HuH-7 (cell line): ENCODE results near the gene NOSIP.
A peak's percentile ranks its signal among the peaks of the same experiment; 100 is the strongest.

Experiments used
- DNase-seq: peaks from one replicate; pipeline ENCODE4 v3.0.0; 2011; ENCODE audit warnings: low spot score

The NOSIP gene

DNA sequence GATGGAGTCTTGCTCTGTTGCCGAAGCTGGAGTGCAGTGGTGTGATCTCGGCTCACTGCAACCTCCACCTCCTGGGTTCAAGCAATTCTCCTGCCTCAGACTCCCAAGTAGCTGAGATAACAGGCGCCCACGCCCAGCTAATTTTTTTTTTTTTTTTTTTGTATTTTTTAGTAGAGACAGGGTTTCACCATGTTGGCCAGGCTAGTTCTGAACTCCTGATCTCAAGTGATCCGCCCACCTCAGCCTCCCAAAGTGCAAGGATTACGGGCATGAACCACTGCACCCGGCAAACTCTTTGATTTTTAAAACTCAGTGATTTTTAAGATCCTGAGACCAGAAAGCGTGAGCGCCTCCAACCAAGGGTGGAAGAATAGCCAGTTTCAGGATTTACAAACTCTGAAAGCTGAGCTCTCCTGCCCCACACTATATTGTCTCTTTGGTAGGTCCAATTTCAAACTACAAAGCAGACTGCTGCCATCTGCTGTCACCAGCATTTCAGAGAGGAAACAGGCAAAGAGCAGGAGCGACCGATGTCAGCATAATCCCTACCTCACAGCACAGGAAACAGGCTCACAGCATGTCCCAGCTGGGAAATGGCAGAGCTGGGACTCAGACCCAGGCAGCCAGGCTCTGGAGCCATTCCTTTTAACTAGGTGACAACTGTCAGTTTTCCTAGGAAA lies 9.2 kb downstream of the NOSIP start:
- DNase-seq = no peak

DNA sequence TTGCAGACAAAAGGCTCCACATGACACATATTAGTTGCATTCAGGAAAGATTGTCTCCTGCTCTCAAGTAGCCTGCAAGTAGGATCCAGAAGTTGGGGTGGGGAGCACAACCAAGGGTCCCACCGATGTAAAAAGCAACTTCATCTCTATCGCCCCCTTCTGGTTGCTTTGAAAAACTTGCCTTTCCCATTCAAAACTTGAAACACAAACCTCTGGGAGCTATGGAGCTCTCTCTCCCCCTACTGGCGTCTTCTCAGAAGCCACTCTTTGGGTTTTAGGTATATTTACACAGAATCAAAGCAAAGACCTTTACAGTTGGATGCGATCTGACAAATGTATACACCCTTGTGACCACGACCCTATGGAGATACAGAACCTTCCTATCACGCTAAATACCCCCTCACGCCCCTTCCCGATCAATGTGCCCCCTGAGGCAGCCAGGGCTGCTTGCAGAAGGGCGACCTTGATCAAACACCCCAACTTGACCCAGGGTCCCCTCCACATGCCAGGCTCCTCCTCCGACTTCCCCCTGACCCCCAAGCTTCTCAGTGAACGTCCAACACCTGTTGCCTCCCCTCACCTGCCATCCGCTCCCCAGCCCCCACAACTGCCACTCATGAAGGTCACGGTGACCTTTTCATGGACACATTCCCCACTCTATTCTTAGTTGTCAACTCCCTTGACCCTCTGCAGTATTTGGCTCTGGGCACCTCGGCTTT lies 10.1 kb downstream of the NOSIP start:
- DNase-seq = peak; percentile 72

DNA sequence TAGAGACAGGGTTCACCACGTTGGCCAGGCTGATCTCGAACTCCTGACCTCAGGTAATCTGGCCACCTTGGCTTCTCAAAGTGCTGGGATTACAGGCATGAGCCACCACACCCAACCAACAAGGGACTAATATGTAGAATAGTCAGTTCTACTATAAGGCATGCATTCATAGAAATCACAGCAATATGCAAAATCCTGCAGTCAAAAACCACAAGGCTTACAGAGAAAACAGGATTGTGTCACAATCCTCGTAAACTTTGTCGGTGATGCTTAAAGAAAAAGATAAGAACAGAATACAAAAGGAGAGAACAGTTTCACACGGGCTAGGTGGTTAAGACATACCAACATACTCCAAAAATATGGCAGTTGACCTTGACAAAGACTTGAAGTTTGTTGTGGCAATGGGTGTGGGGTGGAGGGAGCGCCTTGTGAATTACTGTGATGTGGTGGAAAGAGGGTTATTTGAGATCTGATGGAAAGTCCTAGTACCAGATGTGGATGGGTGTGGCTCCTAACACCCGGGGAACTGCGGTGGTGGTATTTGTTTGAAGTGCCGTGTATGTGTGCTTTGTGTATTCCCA lies 12.4 kb downstream of the NOSIP start:
- DNase-seq = no peak

DNA sequence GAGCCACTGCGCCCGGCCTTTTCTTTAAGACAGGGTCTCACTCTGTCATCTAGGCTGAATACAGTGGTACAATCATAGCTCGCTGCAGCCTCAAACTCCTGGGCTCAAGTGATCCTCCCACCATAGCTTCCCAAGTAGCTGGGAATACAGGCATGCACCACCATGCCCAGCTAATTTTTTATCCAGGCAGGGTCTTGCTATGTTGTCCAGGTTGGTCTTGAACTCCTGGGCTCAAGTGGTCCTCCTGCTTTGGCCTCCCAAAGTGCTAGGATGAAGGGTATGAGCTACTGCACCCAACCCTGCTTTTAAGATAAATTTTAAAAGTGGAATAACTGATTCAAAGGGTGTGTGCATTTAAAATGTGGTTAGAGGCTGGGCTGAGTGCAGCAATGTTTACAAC lies 14.1 kb downstream of the NOSIP start:
- no peak for DNase-seq

DNA sequence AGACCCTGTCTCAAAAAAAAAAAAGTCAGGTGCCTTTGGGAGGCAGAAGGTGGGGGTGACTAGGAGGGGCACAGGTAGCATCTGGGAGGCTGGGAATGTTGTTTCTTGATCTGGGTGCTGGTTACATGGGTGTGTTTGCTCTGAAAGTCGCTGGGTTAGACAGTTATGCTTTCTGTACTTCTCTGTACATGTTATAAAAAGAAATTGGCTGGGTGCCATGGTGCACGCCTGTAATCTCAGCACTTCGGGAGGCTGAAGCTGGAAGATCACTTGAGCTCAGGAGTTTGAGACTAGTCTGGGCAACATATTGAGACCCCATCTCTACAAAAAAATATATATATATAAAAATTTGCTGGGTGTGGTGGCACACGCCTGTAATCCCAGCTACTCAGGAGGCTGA lies 15.1 kb downstream of the NOSIP start:
- no peak for DNase-seq

DNA sequence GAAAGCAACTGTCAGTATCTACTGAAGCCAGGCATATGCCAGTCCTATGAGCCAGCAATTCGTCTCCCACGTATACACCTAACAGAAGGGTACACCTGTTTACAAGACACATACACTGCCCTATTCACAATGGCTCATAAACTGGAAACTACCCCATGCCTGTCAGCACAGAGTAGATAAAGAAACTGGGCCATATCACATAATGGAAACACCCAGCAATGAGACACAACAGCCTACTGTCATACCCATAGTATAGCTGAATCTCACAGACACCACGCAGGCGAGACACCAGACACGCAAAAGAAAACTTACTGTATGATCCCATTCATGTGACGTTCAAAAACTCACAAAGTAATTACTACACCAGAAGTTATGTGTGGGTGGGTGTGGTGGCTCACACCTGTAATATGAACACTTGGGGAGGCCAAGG lies 15.7 kb downstream of the NOSIP start:
- no peak for DNase-seq

DNA sequence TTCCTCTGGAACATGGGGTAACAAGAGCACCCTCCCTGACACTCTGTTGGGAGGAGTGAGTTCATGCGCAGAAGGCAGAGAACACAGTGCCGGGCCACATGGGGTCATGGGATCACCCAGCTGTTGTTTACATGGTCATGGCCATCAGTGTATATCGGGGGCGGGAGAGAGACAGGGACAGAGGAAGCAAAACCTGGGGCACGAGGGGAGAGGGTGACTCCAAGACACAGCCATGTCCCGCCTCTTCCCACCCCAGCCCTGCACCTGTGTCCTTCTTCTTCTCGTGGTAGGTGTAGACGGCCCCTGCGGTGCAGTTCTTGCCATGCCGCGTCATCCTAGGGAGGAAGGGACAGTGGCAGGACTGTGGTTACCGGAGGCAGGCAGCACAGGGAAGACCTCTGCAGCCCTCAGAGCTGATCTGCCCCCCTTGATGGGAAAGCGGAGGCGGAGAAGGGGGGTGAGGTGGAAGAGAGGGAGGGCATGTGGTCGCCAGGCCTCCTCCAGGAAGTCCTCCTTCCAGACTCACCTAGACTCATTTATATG lies 19.9 kb downstream of the NOSIP start:
- DNase-seq = no peak

DNA sequence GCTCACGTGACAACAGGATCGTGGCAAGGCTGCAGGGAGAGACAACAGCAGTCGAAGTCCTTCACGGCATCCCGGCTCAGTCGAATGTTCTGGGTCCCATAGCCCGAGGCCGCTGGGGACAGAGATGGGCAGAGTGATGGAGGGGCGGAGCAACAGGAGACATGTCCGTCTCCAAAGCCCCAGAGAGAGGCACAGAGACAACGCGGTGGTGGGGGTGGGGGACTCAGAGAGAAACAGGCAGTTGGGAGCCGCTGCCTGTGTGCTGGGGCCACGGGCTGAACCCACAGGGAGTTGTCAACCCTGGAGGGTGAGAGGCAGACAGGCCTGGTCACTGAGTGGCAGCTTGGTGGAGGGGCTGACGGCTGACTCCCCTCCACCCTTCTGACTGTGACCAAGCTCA lies 20.4 kb downstream of the NOSIP start:
- DNase-seq = no peak

DNA sequence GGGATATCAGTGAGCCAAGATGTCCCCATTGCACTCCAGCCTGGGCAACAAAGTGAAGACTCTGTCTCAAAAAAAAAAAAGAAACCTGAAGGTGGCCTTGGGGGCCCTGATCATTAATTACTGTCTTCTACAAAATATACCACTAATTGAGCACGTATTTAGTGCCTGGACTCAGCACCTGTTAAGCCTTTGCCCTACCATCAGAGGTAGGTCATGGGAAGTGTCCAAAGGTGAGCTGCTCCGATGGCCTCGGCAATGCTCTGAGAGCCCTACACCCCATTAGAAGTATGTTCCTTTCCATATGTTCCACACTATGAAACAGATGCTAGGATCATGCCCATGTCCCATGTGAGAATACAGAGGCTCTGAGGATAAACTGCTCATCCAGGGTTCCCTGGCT lies 20.9 kb downstream of the NOSIP start:
- DNase-seq = no peak

DNA sequence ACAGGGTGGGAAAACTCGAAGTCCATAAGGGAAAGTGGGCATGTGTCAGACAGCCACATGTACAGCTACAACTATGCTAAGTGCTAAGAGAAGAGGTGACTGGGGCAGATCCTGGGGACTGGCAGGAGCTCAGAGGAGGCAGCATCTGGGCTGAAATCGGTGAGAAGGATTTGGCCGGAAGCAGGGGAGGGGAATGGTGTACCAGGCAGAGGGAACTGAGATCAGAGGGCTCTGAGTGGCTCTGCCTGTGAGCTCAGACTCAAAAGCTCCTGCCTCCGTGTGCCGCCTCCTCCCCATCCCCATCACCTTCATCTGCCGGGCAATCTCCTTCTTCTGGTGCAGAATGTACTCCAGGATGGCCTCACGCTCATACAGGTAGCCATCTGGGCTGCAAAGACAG lies 21.8 kb downstream of the NOSIP start:
- DNase-seq = no peak

DNA sequence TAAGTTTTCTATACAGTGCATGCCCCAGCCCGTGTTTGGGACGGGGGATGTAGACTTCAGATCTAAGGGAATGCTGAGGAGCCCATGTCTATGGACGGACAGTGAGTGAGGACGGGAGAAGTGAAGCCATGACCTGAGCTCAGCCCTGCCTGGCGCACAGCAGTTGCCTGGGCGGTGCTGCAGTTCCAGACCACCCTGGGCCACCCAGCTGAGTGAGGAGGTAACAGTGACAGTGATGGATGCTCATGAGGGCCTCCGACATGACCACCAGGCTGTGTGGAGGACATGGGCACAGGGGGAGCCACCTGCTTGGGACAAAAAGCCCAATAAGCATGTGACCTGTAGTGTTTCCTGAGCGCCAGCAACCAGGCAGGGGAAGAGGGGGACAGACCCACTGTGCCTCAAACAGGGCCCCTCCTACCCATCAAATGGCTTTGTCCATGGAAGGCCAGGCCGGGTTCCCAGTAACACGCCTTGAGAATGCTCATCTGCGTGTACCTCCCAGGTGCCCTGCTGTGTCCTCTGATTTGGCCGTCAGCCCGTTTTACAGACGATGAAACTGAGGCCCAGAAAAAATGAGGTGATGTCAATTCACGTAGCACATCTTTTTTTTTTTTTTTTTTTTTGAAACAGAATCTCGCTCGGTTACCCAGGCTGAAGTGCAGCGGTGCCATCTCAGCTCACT lies 22.6 kb downstream of the NOSIP start:
- DNase-seq = no peak

DNA sequence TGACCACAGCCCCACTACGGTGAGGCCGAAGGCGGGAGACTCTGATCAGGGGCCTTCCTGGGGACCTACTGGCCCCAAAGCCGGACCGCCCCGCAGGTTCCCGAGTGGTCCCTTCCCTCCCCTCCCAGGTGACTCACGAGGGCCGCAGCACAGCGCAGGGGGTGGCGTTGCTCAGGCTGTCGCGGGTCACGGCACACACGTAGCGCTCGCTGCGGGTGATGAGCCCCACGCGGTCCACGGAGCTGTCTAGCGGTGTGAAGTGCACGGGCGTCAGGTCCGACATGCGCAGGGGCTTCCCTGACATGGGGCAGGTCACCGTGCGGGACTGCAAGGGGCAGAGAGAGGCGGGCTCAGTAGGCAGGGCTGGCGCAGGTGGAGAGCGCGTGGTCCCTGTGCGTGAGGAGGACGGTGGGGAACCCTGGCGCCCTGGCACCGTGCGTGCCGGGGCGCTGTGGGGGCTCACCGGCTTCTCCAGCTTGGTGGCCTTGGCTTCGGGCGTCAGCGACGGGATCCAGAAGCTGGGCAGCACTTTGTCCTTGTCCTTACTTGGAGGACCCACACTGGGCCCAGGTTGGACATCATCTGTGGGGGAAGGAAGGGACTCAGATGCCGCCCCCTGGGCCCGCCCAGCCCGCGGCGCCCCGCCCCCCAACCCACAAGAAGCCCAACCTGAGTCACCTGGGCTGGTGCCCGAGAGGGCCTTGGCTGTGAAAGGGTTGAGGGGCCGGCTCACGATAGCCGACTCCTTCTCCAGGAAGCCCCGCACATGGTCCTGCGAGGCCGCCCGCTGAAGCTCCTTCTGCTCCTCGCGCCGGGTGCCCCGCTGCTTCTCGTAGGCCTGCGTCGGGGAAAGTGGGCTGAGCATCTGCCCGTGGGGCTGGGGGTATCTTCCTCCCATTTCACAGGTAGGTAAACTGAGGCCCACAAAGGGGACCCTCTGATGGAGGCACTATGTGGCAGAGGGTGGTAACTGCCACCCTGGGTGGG lies 23.7 kb downstream of the NOSIP start:
- no peak for DNase-seq

DNA sequence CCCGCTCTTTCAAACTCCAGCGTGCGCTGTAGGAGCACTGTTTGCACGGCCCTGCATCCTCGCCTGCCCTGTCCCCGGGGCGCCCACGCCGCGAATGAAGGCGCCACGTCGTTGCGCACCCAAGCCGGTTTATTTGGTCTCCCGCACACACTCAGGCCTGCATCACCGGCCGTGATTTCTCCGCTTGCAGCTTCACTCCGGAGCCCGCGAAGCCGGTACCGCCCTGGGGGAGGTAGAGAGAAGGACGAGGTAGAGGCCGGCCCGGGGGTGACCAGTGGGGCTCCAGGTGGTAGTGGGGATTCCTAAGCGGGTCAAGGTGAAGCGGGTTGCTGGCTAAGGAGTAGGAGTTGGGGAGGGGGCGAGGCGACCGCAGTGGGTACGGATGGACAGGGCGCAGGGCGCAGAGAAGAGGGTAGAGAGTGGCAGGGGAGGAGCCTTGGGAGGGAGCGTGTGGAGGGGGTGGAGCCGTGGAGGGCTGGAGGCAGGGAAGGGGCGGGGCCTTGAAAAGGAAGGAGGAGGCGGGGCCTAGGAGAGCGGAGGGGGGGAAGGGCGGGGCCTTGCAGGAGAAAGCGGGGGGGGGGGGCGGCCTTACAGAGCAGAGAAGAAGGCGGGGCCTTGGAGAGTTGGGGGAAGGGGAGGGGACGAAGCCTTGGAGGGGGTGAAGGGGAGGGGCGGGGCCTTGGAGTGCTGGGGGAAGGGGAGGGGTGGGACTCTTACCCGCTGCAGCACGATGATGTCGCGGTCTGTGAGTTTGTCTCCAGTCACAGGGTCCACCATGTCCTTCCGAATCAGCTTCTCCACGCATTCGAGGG lies 24.6 kb downstream of the NOSIP start:
- DNase-seq = peak; percentile 37

DNA sequence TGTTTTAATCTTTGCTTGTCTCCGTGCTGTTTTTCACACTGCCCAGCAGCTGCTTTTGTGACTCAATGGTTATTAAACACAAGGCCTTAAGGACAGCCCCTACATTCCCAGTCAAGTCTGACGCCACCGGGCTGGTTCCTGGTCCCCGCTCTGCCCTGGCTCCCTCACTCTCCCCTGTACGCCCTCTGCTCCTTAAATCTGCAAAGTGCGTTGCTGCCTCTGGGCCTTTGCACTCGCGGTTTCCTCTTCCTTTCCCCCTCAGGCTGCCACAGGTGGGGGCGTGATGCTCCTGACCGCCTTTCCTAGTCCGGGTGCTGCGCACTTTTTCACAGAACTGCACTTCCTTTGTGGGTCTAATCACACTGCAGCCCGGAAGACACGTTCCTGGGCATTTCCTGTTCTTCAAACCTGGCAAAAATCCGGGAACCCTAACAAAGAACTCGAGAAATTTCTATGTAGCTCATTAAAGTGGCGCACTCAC lies 25.6 kb downstream of the NOSIP start:
- DNase-seq = no peak

DNA sequence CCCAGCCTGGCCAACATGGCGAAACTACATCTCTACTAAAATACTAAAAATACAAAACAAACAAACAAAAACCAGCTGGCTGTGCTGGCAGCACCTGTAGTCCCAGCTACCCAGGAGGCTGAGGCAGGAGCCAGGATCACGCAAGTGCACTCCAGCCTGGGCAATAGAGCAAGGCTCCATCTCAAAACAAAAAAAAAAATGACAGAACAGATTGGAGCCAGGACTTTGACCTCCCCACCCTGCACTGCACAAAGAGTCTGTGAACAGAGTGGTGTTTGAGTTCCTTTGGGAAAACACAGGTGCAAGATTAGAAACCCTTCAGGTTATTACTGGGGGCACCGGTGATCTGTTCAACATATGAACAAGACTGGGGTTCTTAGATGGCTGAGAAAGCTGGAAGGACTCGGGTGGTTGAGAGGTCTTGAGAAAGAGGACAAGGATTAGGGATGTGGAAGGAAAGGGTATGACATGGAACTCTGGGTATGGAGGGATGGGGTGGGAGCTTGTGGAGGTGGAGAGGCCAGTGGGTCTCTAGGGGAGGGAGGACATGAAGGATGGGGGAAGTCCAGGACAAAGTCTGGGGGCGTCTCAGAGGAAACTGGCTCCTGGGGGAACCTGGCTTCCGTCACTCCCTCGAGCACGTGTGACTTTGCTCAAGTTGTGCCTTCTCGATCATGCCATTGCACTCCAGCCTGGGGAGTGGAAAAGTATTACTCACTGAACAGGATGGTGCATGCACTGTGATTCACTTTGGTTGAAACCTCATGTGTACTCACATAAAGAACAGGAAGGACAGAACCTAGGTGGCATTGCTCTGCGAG lies 26.7 kb downstream of the NOSIP start:
- peak; percentile 58 for DNase-seq

DNA sequence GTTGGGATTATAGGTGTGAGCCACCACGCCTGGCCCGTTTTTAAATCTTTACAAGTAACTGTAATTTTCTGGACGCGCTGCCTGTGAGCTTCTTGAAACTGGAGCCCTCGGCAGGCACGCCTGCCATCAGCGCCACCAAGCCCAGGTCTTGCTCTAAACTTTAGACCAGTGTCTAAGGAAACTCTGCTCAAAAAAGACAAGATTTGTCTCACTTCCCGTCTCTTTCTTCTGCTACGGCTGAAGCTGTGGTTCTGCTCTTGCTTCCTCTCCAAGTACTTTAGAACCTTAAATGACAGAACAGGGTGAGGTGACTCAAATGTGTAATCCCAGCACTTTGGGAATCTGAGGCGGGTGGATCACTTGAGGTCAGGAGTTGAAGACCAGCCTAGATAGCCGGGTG lies 27.6 kb downstream of the NOSIP start:
- DNase-seq = no peak

DNA sequence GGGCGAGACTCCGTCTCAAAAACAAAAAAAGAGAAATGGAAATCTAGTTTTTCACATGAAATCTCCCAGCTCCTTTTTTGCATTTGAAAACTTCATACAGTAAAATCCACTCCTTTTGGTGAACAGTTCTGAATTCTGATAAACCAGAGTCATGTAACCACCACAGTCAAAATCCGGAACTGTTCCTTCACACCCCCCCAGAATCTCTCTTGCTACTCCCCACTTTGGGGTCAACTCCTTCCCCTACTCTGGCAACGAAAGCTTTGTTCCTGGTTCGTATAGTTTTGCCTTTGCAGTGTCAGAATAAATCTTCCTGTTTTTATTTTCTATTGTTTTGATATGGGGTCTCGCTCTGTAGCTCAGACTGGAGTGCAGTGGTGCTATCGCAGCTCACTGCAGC lies 28.8 kb downstream of the NOSIP start:
- no peak for DNase-seq

DNA sequence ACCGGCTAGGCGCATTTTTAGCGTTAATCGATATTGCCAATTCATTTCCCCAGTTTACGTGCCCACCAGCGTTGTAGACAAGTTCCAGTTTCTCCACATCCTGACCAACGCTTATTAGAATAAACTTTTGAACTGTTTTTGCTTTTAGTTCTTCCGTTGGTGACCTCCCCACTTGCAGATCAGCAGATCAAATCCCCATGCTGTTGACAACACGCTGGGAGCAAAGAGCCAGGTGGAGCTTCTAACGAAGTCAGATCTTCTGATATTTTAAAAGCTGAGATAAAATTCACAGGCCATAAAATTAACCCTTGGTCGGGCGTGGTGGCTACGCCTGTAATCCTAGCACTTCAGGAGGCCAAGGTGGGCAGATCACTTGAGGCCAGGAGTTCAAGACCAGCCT lies 31.3 kb downstream of the NOSIP start:
- no peak for DNase-seq

DNA sequence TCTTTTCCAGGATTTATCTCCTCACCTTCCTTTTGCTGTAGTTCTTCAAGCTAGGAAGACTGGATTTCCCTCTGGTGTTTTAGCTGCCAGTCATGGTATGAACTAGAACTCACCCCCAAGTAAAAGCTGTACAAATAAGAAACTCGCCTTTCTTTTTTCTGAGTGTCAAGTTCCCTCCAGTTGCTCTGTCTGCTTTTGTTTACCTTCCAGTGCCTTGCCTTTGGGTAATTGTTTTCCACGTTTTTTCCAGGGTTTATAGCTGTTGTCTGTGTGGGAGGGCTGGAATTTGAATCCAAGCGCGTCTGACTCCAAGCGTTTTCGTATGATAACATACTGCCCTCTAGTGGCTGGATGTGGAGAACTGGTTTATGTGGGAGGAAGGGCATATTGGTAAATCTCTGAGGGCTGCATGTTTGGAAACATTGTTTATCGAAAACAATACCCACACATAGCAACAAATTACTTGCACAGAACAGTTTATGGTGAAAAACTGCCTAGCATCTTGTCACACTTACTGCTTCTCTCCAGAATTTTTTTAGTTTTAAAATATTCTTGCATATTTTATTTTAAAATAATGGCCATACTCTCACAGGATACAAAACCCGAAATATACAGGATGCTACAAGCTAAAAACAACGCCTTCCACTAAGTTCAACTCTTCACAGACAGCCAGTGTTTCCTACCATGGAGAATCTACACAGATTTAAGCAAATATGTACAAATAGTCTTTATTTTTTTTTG lies 33.4 kb downstream of the NOSIP start:
- peak; percentile 91 for DNase-seq
